GM12878 (cell line): ENCODE results near the gene ZDHHC19. TPM values are rescaled to one million over a fixed set of nuclear protein-coding genes. Genes with fewer than 3 reads are reported as not detected.

Experiments used
- ATAC-seq: fragments of 200-7000 bp; cut with Tn5 transposase; 3 replicates; pipeline ENCODE4 v1.9.1; 2020; ENCODE audit warnings: mild to moderate bottlenecking, moderate library complexity
- BruUV-seq: library from RNA; stranded (reverse); fragments of 400-500 nt; replicated peaks from 2 replicates; lab custom pipeline; 2021; lab: Mats Ljungman, UMichigan
- CTCF ChIA-PET: fragments of 300-600 bp; sonication (Branson Sonifier 250); formaldehyde crosslinking; extraction: SDS; loops from one replicate; lab custom pipeline; 2021; ENCODE audit warnings: inconsistent platforms; lab: Yijun Ruan, JAX
- POLR2A ChIA-PET: fragments of 350-600 bp; formaldehyde crosslinking; extraction: SDS; loops from one replicate; lab custom pipeline; 2021; ENCODE audit warnings: inconsistent platforms; lab: Charles Lee
- RAD21 ChIA-PET: fragments of 300-600 bp; sonication (Branson Sonifier 250); formaldehyde crosslinking; loops from one replicate; lab custom pipeline; 2023; ENCODE audit warnings: antibody characterized with exemption; ENCODE audit not compliant: unreplicated experiment; lab: Charles Lee
- SMC1A ChIA-PET: fragments of 300-600 bp; sonication (Branson Sonifier 250); formaldehyde crosslinking; loops from one replicate; lab custom pipeline; 2023; ENCODE audit not compliant: unreplicated experiment, uncharacterized antibody; lab: Charles Lee
- DNase-seq: peaks from one replicate; pipeline ENCODE4 v3.0.0-alpha.2; 2011; ENCODE audit warnings: low read depth, low spot score
- FAIRE-seq: peaks from 3 replicates; lab custom pipeline; 2011; peaks lifted over from hg19 to GRCh38; lab: Jason Lieb, UNC
- H2AFZ ChIP-seq: 2 replicates; pipeline ENCODE4 v1.6.0; 2011; ENCODE audit warnings: low read depth, low read length, control low read depth; ENCODE audit not compliant: control insufficient read depth
- H3K27ac ChIP-seq: 2 replicates; pipeline ENCODE4 v1.5.1; 2011; ENCODE audit warnings: control low read depth; ENCODE audit not compliant: control insufficient read depth, insufficient read depth
- H3K27me3 ChIP-seq, 2 experiments: replicated peaks in 1 of 2; 2 replicates each; pipeline versions ENCODE4 v1.6.0 to v1.6.1; 2011; ENCODE audit warnings: low read length in 1 of 2; ENCODE audit not compliant: control insufficient read depth in 2 of 2, insufficient read depth in 2 of 2
- H3K36me3 ChIP-seq, 2 experiments: 2 replicates each; pipeline ENCODE4 v1.5.1; 2011; ENCODE audit warnings: low read length in 1 of 2; ENCODE audit not compliant: control insufficient read depth in 2 of 2, insufficient read depth in 2 of 2
- H3K4me1 ChIP-seq: 2 replicates; pipeline ENCODE4 v1.6.1; 2011; ENCODE audit warnings: mild to moderate bottlenecking, low read length, moderate library complexity, mixed read lengths; ENCODE audit not compliant: control insufficient read depth, insufficient read depth
- H3K4me2 ChIP-seq: 2 replicates; pipeline ENCODE4 v1.6.0; 2011; ENCODE audit warnings: control low read depth; ENCODE audit not compliant: control insufficient read depth, insufficient read depth
- H3K4me3 ChIP-seq: fragments of 200-600 bp; sonication (generic); 2 replicates; pipeline ENCODE4 v1.5.1; 2016
- H3K79me2 ChIP-seq: 2 replicates; pipeline ENCODE4 v1.6.0; 2011; ENCODE audit warnings: low read length; ENCODE audit not compliant: control insufficient read depth, insufficient read depth
- H3K9ac ChIP-seq: 2 replicates; pipeline ENCODE4 v1.8.0; 2011; ENCODE audit warnings: low read length, control low read depth, mixed read lengths; ENCODE audit not compliant: control insufficient read depth, insufficient read depth
- H3K9me3 ChIP-seq: replicated peaks from 3 replicates; pipeline ENCODE4 v1.5.1; 2011; ENCODE audit warnings: mild to moderate bottlenecking, low read length; ENCODE audit not compliant: control insufficient read depth, insufficient read depth
- H4K20me1 ChIP-seq: 2 replicates; pipeline ENCODE4 v1.6.0; 2011; ENCODE audit not compliant: control insufficient read depth, insufficient read depth
- BRCA1 ChIP-seq: IDR thresholded peaks from 2 replicates; pipeline ENCODE4 v1.6.1; 2011; ENCODE audit warnings: low read depth, low read length, improper control_type of control experiment
- GABPA ChIP-seq: IDR thresholded peaks from 2 replicates; pipeline ENCODE4 v1.6.1; 2014; ENCODE audit warnings: antibody characterized with exemption, low read depth, mild to moderate bottlenecking, inconsistent platforms
- IKZF2 ChIP-seq, 2 experiments: fragments of 450-650 bp; IDR thresholded peaks; 2 replicates each; pipeline ENCODE4 v1.6.1; 2017; ENCODE audit warnings: mild to moderate bottlenecking in 2 of 2, moderate library complexity in 2 of 2
- MTA2 ChIP-seq: fragments of 450-650 bp; IDR thresholded peaks from 2 replicates; pipeline ENCODE4 v1.6.1; 2016; ENCODE audit warnings: low read depth, mild to moderate bottlenecking, moderate library complexity
- MTA3 ChIP-seq: IDR thresholded peaks from 2 replicates; pipeline ENCODE4 v1.6.1; 2012; ENCODE audit warnings: low read length, inconsistent platforms, borderline replicate concordance
- POLR2AphosphoS2 ChIP-seq: IDR thresholded peaks from 2 replicates; pipeline ENCODE4 v1.6.1; 2011; ENCODE audit warnings: low read depth, mild to moderate bottlenecking, low read length, improper control_type of control experiment, moderate library complexity
- POLR2AphosphoS5 ChIP-seq: IDR thresholded peaks from 2 replicates; pipeline ENCODE4 v1.6.1; 2011; ENCODE audit warnings: mild to moderate bottlenecking, low read length, inconsistent platforms
- TCF3 ChIP-seq: IDR thresholded peaks from 2 replicates; pipeline ENCODE4 v1.6.1; 2012; ENCODE audit warnings: low read depth, mild to moderate bottlenecking, low read length, borderline replicate concordance; ENCODE audit not compliant: insufficient read depth
- WGBS: methylation state at CpG from one replicate; pipeline ENCODE4 v1.1.6; 2016; ENCODE audit warnings: low lambda C conversion rate; ENCODE audit not compliant: insufficient replicate concordance, insufficient coverage; ENCODE audit errors: missing lambda C conversion rate; 5-methylcytosine and 5-hydroxymethylcytosine counted together
- in situ Hi-C: fragments of 300-500 bp; cut with MboI; formaldehyde crosslinking; loops from 9 replicates; pipeline ENCODE4 v1.14.3; 2018; ENCODE audit warnings: mixed read lengths
- intact Hi-C: fragments of 100-400 bp; cut with micrococcal nuclease; formaldehyde crosslinking; loops from one replicate; pipeline ENCODE4 v1.14.2; 2022; ENCODE audit not compliant: unreplicated experiment
- polyA plus RNA-seq, 11 experiments: library from polyadenylated mRNA; depleted of rRNA in 4 of 11; unstranded in 6 of 11; stranded (reverse) in 5 of 11; fragments of >200 nt; fragmentation: Nextera tagmentation in 4 of 11; fragmentation: Illumina TruSeq in 1 of 11; extraction: Ambion mirVana in 4 of 11; extraction: Trizol in 1 of 11; gene quantifications; 1 replicate in 1 of 11; 2 replicates in 10 of 11; pipeline versions ENCODE4 v1.2.1 to v1.2.3, GENCODE V29; 2011 to 2016; ENCODE audit warnings: inconsistent platforms in 2 of 11, missing spikeins in 2 of 11, low read depth in 1 of 11
- total RNA-seq, 4 experiments: library from RNA; depleted of rRNA in 3 of 4; stranded (reverse); fragments of >200 nt in 3 of 4; fragmentation: Illumina TruSeq in 1 of 4; extraction: Trizol in 1 of 4; gene quantifications; 2 replicates each; pipeline versions ENCODE4 v1.2.1 to v1.2.3, GENCODE V29; 2013 to 2021
- TF ChIP-seq, protein P1 (sequence below): IDR thresholded peaks from 2 replicates; pipeline ENCODE4 v1.6.1; 2012; ENCODE audit warnings: low read depth, low read length, improper control_type of control experiment
- TF ChIP-seq, protein P2 (sequence below): fragments of 450-650 bp; IDR thresholded peaks from 2 replicates; pipeline ENCODE4 v1.6.1; 2017; ENCODE audit warnings: low read depth, mild to moderate bottlenecking, moderate library complexity
- TF ChIP-seq, protein P3 (sequence below): fragments of 150-350 bp; IDR thresholded peaks from 2 replicates; pipeline ENCODE4 v1.6.1; 2016; ENCODE audit warnings: low read depth, low read length
- TF ChIP-seq, protein P4 (sequence below): fragments of 450-650 bp; IDR thresholded peaks from 2 replicates; pipeline ENCODE4 v1.6.1; 2018; ENCODE audit warnings: borderline replicate concordance, mild to moderate bottlenecking; ENCODE audit not compliant: partially characterized antibody

ZDHHC19 gene
- total and polyA plus RNA-seq, 10 of the 15 experiments (the other 5 are each of a cell fraction or from before 2014, with no cell fraction given): 0.26 TPM; not detected in 9

DNA sequence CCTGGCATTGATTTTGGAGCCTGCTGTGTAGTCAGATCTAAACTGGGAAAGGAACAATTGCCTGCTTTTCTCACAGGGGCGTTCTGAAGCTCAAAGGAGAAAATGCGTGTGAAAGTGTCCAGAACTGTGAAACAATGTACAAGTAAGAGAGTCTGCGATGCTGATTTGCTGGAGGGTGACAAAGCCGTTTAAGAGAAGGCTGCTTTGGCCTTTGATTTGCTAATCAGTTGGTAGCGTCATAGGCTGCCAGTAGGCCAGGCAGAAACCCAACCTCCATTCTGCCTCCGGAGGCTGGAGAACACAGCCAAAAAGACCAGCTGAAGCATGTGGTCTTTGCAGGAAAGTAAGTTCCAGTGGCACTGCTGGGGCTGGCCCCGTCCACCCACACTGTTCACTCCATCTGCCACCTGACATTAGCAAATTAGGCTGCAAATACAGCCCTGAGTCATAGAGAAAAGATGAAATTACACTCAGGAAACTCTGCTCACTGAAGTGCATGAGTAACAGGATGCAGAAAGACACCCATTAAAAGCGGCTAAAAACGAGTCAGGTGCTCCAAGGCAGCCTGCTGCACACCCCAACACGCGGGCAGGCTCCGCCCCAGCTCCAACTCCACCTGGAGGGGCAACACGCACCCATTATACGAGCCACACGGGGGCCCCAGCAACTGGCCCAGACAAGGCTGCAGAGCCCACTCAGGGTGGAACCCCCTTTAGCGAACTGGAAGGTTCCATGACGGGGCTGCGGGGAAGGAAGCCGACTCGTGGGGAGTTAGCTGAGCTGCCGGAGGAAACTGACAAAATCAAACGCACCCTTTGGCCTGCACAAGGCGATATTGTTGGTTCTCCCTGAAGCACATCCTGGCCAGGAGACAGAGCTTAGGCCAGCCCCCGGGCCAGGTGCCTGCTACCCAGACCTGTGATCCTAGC is 31.6 kb downstream of the ZDHHC19 start:
- peak overlapping the region; percentile 50; the same call in 1 of the 2 replicates for H3K4me3 ChIP-seq
- H4K20me1 ChIP-seq: no peaks in the 10 kb centered on the region
- peak overlapping the region; percentile 71 for H3K4me2 ChIP-seq
- DNase-seq: peak; percentile 98
- no peaks in the 10 kb centered on the region for H3K27me3 ChIP-seq
- ChIA-PET CTCF (interaction anchor here (0.6 to 4.8 kb wide), 15 partner anchors 9 to 153 kb away, joined by 3 to 64 read pairs (median 7); no protein-coding TSS in a partner anchor), RAD21 (interaction anchor here (0.7 to 6.2 kb wide), 18 partner anchors 10 to 158 kb away, joined by 3 to 91 read pairs (median 6); no protein-coding TSS in a partner anchor), SMC1A (interaction anchor here (0.5 to 6.9 kb wide), 12 partner anchors 8 to 273 kb away, joined by 3 to 155 read pairs (median 20); no protein-coding TSS in a partner anchor), POLR2A (interaction anchor here (0.5 to 5.5 kb wide), 15 partner anchors 8 to 107 kb away, joined by 3 to 61 read pairs (median 6); no protein-coding TSS in a partner anchor)
- H3K4me1 ChIP-seq: peaks cover 55% of the 10 kb centered on the region
- peak overlapping the region; percentile 93 for H3K27ac ChIP-seq
- FAIRE-seq: peak; percentile 98
- 2% methylated on average over 24 of the region's 24 CpGs for WGBS
- H3K79me2 ChIP-seq: no peaks in the 10 kb centered on the region
- peak; percentile 81 for ATAC-seq
- in situ Hi-C loops (no loop called here), intact Hi-C loops (loop anchor here (2.0 kb wide), 2 partner anchors 19 to 67 kb away; no protein-coding TSS in a partner anchor)
- no peaks in the 10 kb centered on the region for H3K9me3 ChIP-seq
- H3K9ac ChIP-seq: peak overlapping the region; percentile 75
- H3K36me3 ChIP-seq: no peaks in the 10 kb centered on the region
- peak overlapping the region; percentile 75 for H2AFZ ChIP-seq
- BruUV-seq: TSS peak; percentile 81
- TF ChIP-seq POLR2AphosphoS2: peak; percentile 48; the same call in 1 of the 2 replicates
- peak; percentile 95; the same call in 1 of the 2 replicates for TF ChIP-seq MTA3
- TF ChIP-seq, protein P1, sequence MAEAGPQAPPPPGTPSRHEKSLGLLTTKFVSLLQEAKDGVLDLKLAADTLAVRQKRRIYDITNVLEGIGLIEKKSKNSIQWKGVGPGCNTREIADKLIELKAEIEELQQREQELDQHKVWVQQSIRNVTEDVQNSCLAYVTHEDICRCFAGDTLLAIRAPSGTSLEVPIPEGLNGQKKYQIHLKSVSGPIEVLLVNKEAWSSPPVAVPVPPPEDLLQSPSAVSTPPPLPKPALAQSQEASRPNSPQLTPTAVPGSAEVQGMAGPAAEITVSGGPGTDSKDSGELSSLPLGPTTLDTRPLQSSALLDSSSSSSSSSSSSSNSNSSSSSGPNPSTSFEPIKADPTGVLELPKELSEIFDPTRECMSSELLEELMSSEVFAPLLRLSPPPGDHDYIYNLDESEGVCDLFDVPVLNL: no peak
- peak; percentile 95 for TF ChIP-seq MTA2
- TF ChIP-seq, protein P2, sequence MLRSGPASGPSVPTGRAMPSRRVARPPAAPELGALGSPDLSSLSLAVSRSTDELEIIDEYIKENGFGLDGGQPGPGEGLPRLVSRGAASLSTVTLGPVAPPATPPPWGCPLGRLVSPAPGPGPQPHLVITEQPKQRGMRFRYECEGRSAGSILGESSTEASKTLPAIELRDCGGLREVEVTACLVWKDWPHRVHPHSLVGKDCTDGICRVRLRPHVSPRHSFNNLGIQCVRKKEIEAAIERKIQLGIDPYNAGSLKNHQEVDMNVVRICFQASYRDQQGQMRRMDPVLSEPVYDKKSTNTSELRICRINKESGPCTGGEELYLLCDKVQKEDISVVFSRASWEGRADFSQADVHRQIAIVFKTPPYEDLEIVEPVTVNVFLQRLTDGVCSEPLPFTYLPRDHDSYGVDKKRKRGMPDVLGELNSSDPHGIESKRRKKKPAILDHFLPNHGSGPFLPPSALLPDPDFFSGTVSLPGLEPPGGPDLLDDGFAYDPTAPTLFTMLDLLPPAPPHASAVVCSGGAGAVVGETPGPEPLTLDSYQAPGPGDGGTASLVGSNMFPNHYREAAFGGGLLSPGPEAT: peak; percentile 92; the same call in 1 of the 2 replicates
- peak; percentile 75 for TF ChIP-seq TCF3
- TF ChIP-seq IKZF2 (IDR thresholded peaks at IDR 0.05): peak; percentile 83 to 94
- TF ChIP-seq, protein P3, sequence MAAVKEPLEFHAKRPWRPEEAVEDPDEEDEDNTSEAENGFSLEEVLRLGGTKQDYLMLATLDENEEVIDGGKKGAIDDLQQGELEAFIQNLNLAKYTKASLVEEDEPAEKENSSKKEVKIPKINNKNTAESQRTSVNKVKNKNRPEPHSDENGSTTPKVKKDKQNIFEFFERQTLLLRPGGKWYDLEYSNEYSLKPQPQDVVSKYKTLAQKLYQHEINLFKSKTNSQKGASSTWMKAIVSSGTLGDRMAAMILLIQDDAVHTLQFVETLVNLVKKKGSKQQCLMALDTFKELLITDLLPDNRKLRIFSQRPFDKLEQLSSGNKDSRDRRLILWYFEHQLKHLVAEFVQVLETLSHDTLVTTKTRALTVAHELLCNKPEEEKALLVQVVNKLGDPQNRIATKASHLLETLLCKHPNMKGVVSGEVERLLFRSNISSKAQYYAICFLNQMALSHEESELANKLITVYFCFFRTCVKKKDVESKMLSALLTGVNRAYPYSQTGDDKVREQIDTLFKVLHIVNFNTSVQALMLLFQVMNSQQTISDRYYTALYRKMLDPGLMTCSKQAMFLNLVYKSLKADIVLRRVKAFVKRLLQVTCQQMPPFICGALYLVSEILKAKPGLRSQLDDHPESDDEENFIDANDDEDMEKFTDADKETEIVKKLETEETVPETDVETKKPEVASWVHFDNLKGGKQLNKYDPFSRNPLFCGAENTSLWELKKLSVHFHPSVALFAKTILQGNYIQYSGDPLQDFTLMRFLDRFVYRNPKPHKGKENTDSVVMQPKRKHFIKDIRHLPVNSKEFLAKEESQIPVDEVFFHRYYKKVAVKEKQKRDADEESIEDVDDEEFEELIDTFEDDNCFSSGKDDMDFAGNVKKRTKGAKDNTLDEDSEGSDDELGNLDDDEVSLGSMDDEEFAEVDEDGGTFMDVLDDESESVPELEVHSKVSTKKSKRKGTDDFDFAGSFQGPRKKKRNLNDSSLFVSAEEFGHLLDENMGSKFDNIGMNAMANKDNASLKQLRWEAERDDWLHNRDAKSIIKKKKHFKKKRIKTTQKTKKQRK: no peak
- TF ChIP-seq POLR2AphosphoS5: peak; percentile 67
- TF ChIP-seq BRCA1: no peak
- TF ChIP-seq, protein P4, sequence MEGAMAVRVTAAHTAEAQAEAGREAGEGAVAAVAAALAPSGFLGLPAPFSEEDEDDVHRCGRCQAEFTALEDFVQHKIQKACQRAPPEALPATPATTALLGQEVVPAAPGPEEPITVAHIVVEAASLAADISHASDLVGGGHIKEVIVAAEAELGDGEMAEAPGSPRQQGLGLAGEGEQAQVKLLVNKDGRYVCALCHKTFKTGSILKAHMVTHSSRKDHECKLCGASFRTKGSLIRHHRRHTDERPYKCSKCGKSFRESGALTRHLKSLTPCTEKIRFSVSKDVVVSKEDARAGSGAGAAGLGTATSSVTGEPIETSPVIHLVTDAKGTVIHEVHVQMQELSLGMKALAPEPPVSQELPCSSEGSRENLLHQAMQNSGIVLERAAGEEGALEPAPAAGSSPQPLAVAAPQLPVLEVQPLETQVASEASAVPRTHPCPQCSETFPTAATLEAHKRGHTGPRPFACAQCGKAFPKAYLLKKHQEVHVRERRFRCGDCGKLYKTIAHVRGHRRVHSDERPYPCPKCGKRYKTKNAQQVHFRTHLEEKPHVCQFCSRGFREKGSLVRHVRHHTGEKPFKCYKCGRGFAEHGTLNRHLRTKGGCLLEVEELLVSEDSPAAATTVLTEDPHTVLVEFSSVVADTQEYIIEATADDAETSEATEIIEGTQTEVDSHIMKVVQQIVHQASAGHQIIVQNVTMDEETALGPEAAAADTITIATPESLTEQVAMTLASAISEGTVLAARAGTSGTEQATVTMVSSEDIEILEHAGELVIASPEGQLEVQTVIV: no peak
- peak; percentile 66 for TF ChIP-seq GABPA
